ENCODE data around the gene PITPNB. TPM values are rescaled to one million over a fixed set of nuclear protein-coding genes. Genes with fewer than 3 reads are reported as not detected.

PITPNB gene
- total RNA-seq, 1 experiment from 2014 or later: 82.6 TPM

GRCh38 chr22:27857443-27857842 is 61.6 kb downstream of the PITPNB start:
- intact Hi-C loops (cut with micrococcal nuclease): no loop called here
- Histone ChIP-seq H3K79me2 (ENCODE audit: insufficient read depth, low read length) (peaks cover 34% of the 10 kb centered on the region), H3K36me3 (ENCODE audit: control insufficient read depth in 1 of 2, insufficient read depth in 2 of 2, low read length in 2 of 2) (peaks cover 50 to 57% of the 10 kb centered on the region in 2 experiments), H3K9me3 (ENCODE audit: control insufficient read depth in 1 of 2, insufficient read depth in 1 of 2, low read depth in 1 of 2, low read length in 2 of 2) (no peaks in the 10 kb centered on the region), H3K27ac (ENCODE audit: low read depth, low read length) (no peak overlapping the region), H3K4me1 (ENCODE audit: control insufficient read depth in 1 of 2, insufficient read depth in 2 of 2, low read length in 2 of 2) (no peaks in the 10 kb centered on the region), H2AFZ (ENCODE audit: low read depth, low read length, poor library complexity, severe bottlenecking) (no peak overlapping the region), H4K20me1 (ENCODE audit: insufficient read depth) (no peaks in the 10 kb centered on the region; the same call in 1 of the 2 replicates), H3K9ac (ENCODE audit: low read length) (no peak overlapping the region), H3K27me3 (ENCODE audit: insufficient read depth, low read length) (no peaks in the 10 kb centered on the region), H3K9me2 (ENCODE audit: insufficient read depth) (no peaks in the 10 kb centered on the region), H3K4me3 (replicated peaks in 1 of 2; ENCODE audit: low read depth in 1 of 2, low read length in 2 of 2) (no peak overlapping the region), H3K4me2 (ENCODE audit: low read length) (no peak overlapping the region)
- DNase-seq (ENCODE audit: low read depth, low spot score): no peak
- ChIA-PET RAD21 (ENCODE audit: low non-redundant PET in 1 of 2, low total read pairs in 2 of 2, uncharacterized antibody in 2 of 2, unreplicated experiment in 2 of 2) (no interaction called here), POLR2A (no interaction called here), CTCF (no interaction called here)
- no TSS peak for BruUV-seq (replicated peaks)
- ATAC-seq: no peak
- no peak for TF ChIP-seq CBX3 (IDR thresholded peaks at IDR 0.05; ENCODE audit: low read depth)
- no peak for TF ChIP-seq POLR2AphosphoS5 (IDR thresholded peaks at IDR 0.05; ENCODE audit: low read depth, low read length)
- no peak for TF ChIP-seq ELF1 (IDR thresholded peaks at IDR 0.05; ENCODE audit: borderline replicate concordance, low read depth)

GRCh38 chr22:27856386-27856785 is 62.7 kb downstream of the PITPNB start:
- intact Hi-C loops (cut with micrococcal nuclease): no loop called here
- no peaks in the 10 kb centered on the region for H3K9me3 ChIP-seq (ENCODE audit: control insufficient read depth in 1 of 2, insufficient read depth in 1 of 2, low read depth in 1 of 2, low read length in 2 of 2)
- TF ChIP-seq SP1 (IDR thresholded peaks at IDR 0.05; ENCODE audit: low read depth) (no peak), ELF1 (IDR thresholded peaks at IDR 0.05; ENCODE audit: borderline replicate concordance, low read depth) (no peak), POLR2A (IDR thresholded peaks at IDR 0.05; ENCODE audit: borderline replicate concordance, extremely low read depth, insufficient read depth, insufficient read length) (no peak), CEBPB (IDR thresholded peaks at IDR 0.05; ENCODE audit: low read depth) (no peak), FOSL1 (IDR thresholded peaks at IDR 0.05; ENCODE audit: low read depth) (no peak)

More at GRCh38 chr22:27856386-27856785, 62.7 kb downstream of the PITPNB start:
- RAD21 ChIA-PET (ENCODE audit: low non-redundant PET in 1 of 2, low total read pairs in 2 of 2, uncharacterized antibody in 2 of 2, unreplicated experiment in 2 of 2): no interaction called here
- no peak overlapping the region for H3K4me2 ChIP-seq (ENCODE audit: low read length)
- H3K36me3 ChIP-seq (ENCODE audit: control insufficient read depth in 1 of 2, insufficient read depth in 2 of 2, low read length in 2 of 2): peaks cover 54 to 63% of the 10 kb centered on the region in 2 experiments
- no peaks in the 10 kb centered on the region for H3K4me1 ChIP-seq (ENCODE audit: control insufficient read depth in 1 of 2, insufficient read depth in 2 of 2, low read length in 2 of 2)
- no peak for ATAC-seq
- BruUV-seq (replicated peaks): no TSS peak
- CTCF ChIA-PET: no interaction called here
- H3K4me3 ChIP-seq (replicated peaks in 1 of 2; ENCODE audit: low read depth in 1 of 2, low read length in 2 of 2): no peak overlapping the region
- H3K79me2 ChIP-seq (ENCODE audit: insufficient read depth, low read length): peaks cover 29% of the 10 kb centered on the region
- H4K20me1 ChIP-seq (ENCODE audit: insufficient read depth): no peaks in the 10 kb centered on the region; the same call in 1 of the 2 replicates
- H3K9ac ChIP-seq (ENCODE audit: low read length): no peak overlapping the region
- no peaks in the 10 kb centered on the region for H3K9me2 ChIP-seq (ENCODE audit: insufficient read depth)
- H2AFZ ChIP-seq (ENCODE audit: low read depth, low read length, poor library complexity, severe bottlenecking): no peak overlapping the region
- POLR2A ChIA-PET: no interaction called here
- no peak for DNase-seq (ENCODE audit: low read depth, low spot score)
- H3K27ac ChIP-seq (ENCODE audit: low read depth, low read length): no peak overlapping the region
- no peaks in the 10 kb centered on the region for H3K27me3 ChIP-seq (ENCODE audit: insufficient read depth, low read length)

Measured in HCT116 (cell line).